ENCODE results near the gene HSD17B10.

GRCh38 chrX:53430231-53430630, 3.9 kb downstream of the HSD17B10 start:
- TF ChIP-seq CTCF (IDR thresholded peaks at IDR 0.05; ENCODE audit: insufficient read depth, low read length) (no peak), POLR2AphosphoS5 (IDR thresholded peaks at IDR 0.05; ENCODE audit: low read depth) (no peak), REST (IDR thresholded peaks at IDR 0.05; ENCODE audit: insufficient replicate concordance, low read depth) (no peak), GABPA (IDR thresholded peaks at IDR 0.05; ENCODE audit: low read depth) (no peak), SPI1 (IDR thresholded peaks at IDR 0.05; ENCODE audit: borderline replicate concordance, low read depth) (no peak)

Measured in HL-60 (cell line).